HepG2 (cell line): ENCODE results near the gene BEST2. TPM values are rescaled to one million over a fixed set of nuclear protein-coding genes. Genes with fewer than 3 reads are reported as not detected.

Experiments
- CAMTA2 ChIP-seq: sonication (generic); formaldehyde crosslinking; IDR thresholded peaks from 2 replicates; pipeline ENCODE4 v1.4.0; 2020; ENCODE audit warnings: mild to moderate bottlenecking, missing genetic modification reagents, borderline replicate concordance
- GABPB1 ChIP-seq: IDR thresholded peaks from 2 replicates; pipeline ENCODE4 v1.6.1; 2016; ENCODE audit warnings: mild to moderate bottlenecking, missing genetic modification reagents, moderate library complexity, missing compliant biosample characterization
- HMG20B ChIP-seq: conservative IDR thresholded peaks from 2 replicates; pipeline ENCODE4 v1.6.1; 2016; ENCODE audit warnings: missing genetic modification reagents, missing compliant biosample characterization
- HNF4G ChIP-seq, 2 experiments: sonication (generic) in 1 of 2; formaldehyde crosslinking in 1 of 2; IDR thresholded peaks; 2 replicates each; pipeline versions ENCODE4 v1.4.0 to v1.6.1; 2011 to 2020; ENCODE audit warnings: borderline replicate concordance in 2 of 2, low read depth in 2 of 2, mild to moderate bottlenecking in 2 of 2, low read length in 1 of 2, missing genetic modification reagents in 1 of 2, moderate library complexity in 1 of 2
- SMAD9 ChIP-seq: sonication (generic); formaldehyde crosslinking; IDR thresholded peaks from 2 replicates; pipeline ENCODE4 v1.5.1; 2020; ENCODE audit warnings: mild to moderate bottlenecking, missing genetic modification reagents
- ZBTB42 ChIP-seq: sonication (generic); formaldehyde crosslinking; IDR thresholded peaks from 2 replicates; pipeline ENCODE4 v1.5.0; 2020; ENCODE audit warnings: mild to moderate bottlenecking, missing genetic modification reagents
- ZIK1 ChIP-seq: sonication (generic); formaldehyde crosslinking; IDR thresholded peaks from 2 replicates; pipeline ENCODE4 v1.5.0; 2020; ENCODE audit warnings: mild to moderate bottlenecking, low read depth, missing genetic modification reagents, borderline replicate concordance
- ZKSCAN1 ChIP-seq: fragments of 150-350 bp; IDR thresholded peaks from 2 replicates; pipeline ENCODE4 v1.6.1; 2014; ENCODE audit warnings: low read length
- ZNF3 ChIP-seq: IDR thresholded peaks from 2 replicates; pipeline ENCODE4 v1.7.0; 2017; ENCODE audit warnings: inconsistent platforms
- ZNF562 ChIP-seq: sonication (generic); formaldehyde crosslinking; IDR thresholded peaks from 2 replicates; pipeline ENCODE4 v1.8.0; 2022; ENCODE audit warnings: missing genetic modification reagents, borderline replicate concordance
- ZNF605 ChIP-seq: sonication (generic); formaldehyde crosslinking; IDR thresholded peaks from 2 replicates; pipeline ENCODE4 v1.8.0; 2022; ENCODE audit warnings: mild to moderate bottlenecking, missing genetic modification reagents
- ZNF709 ChIP-seq: sonication (generic); formaldehyde crosslinking; IDR thresholded peaks from 2 replicates; pipeline ENCODE4 v1.5.0; 2020; ENCODE audit warnings: mild to moderate bottlenecking, missing genetic modification reagents
- polyA plus RNA-seq, 8 experiments: library from polyadenylated mRNA; depleted of rRNA in 3 of 8; stranded (reverse) in 7 of 8; unstranded in 1 of 8; fragments of >200 nt; fragmentation: Illumina TruSeq in 4 of 8; extraction: Trizol in 4 of 8; gene quantifications; 2 replicates each; pipeline versions ENCODE4 v1.2.1 to v1.2.3, GENCODE V29; 2011 to 2016; ENCODE audit warnings: low read depth in 4 of 8, missing spikeins in 1 of 8, mixed read lengths in 1 of 8; ENCODE audit not compliant: insufficient read depth in 1 of 8
- total RNA-seq, 5 experiments: library from RNA; depleted of rRNA; stranded (reverse); fragments of >200 nt; fragmentation: Illumina TruSeq; extraction: Trizol; gene quantifications; 2 replicates each; pipeline ENCODE4 v1.2.3, GENCODE V29; 2016; ENCODE audit warnings: low read depth in 1 of 5
- TF ChIP-seq, protein P1 (sequence below), 2 experiments: sonication (generic) in 1 of 2; formaldehyde crosslinking in 1 of 2; IDR thresholded peaks; 2 replicates each; pipeline versions ENCODE4 v1.6.1 to v1.9.0; 2014 to 2022; ENCODE audit warnings: antibody characterized with exemption in 1 of 2, borderline replicate concordance in 1 of 2, inconsistent platforms in 1 of 2, low read depth in 1 of 2, missing genetic modification reagents in 1 of 2
- TF ChIP-seq, protein P2 (sequence below): sonication (generic); formaldehyde crosslinking; IDR thresholded peaks from 2 replicates; pipeline ENCODE4 v1.8.0; 2022; ENCODE audit warnings: missing genetic modification reagents, low read depth, mild to moderate bottlenecking, borderline replicate concordance
- TF ChIP-seq, protein P3 (sequence below): sonication (generic); formaldehyde crosslinking; IDR thresholded peaks from 2 replicates; pipeline ENCODE4 v1.4.0; 2020; ENCODE audit warnings: mild to moderate bottlenecking, low read depth, missing genetic modification reagents
- TF ChIP-seq, protein P4 (sequence below): sonication (generic); formaldehyde crosslinking; IDR thresholded peaks from 2 replicates; pipeline ENCODE4 v1.8.0; 2022; ENCODE audit warnings: mild to moderate bottlenecking, missing genetic modification reagents, borderline replicate concordance
- TF ChIP-seq, protein P5 (sequence below): sonication (generic); formaldehyde crosslinking; conservative IDR thresholded peaks from 2 replicates; pipeline ENCODE4 v1.8.0; 2022; ENCODE audit warnings: mild to moderate bottlenecking, moderate library complexity, missing genetic modification reagents

Gene BEST2
- total and polyA plus RNA-seq, 2 of the 13 experiments (the other 11 are each of a cell fraction or from before 2014, with no cell fraction given) = not detected

DNA sequence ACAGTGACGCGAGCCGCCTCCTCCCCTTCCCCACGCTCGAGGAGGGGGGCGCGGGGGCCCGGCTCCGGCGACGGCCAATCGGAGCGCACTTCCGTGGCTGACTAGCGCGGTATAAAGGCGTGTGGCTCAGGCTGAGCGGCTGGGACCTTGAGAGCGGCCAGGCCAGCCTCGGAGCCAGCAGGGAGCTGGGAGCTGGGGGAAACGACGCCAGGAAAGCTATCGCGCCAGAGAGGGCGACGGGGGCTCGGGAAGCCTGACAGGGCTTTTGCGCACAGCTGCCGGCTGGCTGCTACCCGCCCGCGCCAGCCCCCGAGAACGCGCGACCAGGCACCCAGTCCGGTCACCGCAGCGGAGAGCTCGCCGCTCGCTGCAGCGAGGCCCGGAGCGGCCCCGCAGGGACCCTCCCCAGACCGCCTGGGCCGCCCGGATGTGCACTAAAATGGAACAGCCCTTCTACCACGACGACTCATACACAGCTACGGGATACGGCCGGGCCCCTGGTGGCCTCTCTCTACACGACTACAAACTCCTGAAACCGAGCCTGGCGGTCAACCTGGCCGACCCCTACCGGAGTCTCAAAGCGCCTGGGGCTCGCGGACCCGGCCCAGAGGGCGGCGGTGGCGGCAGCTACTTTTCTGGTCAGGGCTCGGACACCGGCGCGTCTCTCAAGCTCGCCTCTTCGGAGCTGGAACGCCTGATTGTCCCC, 39.9 kb downstream of the BEST2 start, which contains the start of gene JUNB (continued):
- TF ChIP-seq, protein P1, sequence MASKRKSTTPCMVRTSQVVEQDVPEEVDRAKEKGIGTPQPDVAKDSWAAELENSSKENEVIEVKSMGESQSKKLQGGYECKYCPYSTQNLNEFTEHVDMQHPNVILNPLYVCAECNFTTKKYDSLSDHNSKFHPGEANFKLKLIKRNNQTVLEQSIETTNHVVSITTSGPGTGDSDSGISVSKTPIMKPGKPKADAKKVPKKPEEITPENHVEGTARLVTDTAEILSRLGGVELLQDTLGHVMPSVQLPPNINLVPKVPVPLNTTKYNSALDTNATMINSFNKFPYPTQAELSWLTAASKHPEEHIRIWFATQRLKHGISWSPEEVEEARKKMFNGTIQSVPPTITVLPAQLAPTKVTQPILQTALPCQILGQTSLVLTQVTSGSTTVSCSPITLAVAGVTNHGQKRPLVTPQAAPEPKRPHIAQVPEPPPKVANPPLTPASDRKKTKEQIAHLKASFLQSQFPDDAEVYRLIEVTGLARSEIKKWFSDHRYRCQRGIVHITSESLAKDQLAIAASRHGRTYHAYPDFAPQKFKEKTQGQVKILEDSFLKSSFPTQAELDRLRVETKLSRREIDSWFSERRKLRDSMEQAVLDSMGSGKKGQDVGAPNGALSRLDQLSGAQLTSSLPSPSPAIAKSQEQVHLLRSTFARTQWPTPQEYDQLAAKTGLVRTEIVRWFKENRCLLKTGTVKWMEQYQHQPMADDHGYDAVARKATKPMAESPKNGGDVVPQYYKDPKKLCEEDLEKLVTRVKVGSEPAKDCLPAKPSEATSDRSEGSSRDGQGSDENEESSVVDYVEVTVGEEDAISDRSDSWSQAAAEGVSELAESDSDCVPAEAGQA (IDR thresholded peaks at IDR 0.05; ENCODE audit: low read depth) = peak; percentile 48; the same call in 1 of the 2 replicates
- TF ChIP-seq, protein P1 (CRISPR knock-in tag; IDR thresholded peaks at IDR 0.05; ENCODE audit: borderline replicate concordance) = no peak; the same call in 1 of the 2 replicates
- TF ChIP-seq, protein P2, sequence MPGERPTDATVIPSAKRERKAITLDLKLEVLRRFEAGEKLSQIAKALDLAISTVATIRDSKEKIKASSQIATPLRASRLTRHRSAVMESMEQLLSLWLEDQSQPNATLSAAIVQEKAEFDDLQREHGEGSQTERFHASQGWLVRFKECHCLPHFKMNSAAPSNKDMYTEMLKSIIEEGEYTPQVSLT = no peak
- TF ChIP-seq CAMTA2 (CRISPR knock-in tag) (no peak; the same call in 1 of the 2 replicates), ZNF709 (peak; percentile 40; the same call in 1 of the 2 replicates), HMG20B (CRISPR knock-in tag) (peak; percentile 44; the same call in 1 of the 2 replicates), SMAD9 (no peak), ZIK1 (CRISPR knock-in tag) (peak; percentile 87), GABPB1 (CRISPR knock-in tag) (peak; percentile 90), HNF4G (IDR thresholded peaks at IDR 0.05; ENCODE audit: borderline replicate concordance, low read depth, low read length) (peak; percentile 6; the same call in 1 of the 2 replicates), HNF4G (CRISPR knock-in tag; IDR thresholded peaks at IDR 0.05; ENCODE audit: borderline replicate concordance, low read depth) (no peak; the same call in 1 of the 2 replicates), ZKSCAN1 (no peak), ZNF3 (CRISPR knock-in tag) (no peak), ZNF562 (CRISPR knock-in tag) (no peak), ZNF605 (peak; percentile 58), ZBTB42 (no peak)
- TF ChIP-seq, protein P3, sequence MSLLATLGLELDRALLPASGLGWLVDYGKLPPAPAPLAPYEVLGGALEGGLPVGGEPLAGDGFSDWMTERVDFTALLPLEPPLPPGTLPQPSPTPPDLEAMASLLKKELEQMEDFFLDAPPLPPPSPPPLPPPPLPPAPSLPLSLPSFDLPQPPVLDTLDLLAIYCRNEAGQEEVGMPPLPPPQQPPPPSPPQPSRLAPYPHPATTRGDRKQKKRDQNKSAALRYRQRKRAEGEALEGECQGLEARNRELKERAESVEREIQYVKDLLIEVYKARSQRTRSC = no peak
- TF ChIP-seq, protein P4, sequence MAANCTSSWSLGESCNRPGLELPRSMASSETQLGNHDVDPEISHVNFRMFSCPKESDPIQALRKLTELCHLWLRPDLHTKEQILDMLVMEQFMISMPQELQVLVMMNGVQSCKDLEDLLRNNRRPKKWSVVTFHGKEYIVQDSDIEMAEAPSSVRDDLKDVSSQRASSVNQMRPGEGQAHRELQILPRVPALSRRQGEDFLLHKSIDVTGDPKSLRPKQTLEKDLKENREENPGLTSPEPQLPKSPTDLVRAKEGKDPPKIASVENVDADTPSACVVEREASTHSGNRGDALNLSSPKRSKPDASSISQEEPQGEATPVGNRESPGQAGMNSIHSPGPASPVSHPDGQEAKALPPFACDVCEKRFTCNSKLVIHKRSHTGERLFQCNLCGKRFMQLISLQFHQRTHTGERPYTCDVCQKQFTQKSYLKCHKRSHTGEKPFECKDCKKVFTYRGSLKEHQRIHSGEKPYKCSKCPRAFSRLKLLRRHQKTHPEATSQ = no peak
- TF ChIP-seq, protein P5, sequence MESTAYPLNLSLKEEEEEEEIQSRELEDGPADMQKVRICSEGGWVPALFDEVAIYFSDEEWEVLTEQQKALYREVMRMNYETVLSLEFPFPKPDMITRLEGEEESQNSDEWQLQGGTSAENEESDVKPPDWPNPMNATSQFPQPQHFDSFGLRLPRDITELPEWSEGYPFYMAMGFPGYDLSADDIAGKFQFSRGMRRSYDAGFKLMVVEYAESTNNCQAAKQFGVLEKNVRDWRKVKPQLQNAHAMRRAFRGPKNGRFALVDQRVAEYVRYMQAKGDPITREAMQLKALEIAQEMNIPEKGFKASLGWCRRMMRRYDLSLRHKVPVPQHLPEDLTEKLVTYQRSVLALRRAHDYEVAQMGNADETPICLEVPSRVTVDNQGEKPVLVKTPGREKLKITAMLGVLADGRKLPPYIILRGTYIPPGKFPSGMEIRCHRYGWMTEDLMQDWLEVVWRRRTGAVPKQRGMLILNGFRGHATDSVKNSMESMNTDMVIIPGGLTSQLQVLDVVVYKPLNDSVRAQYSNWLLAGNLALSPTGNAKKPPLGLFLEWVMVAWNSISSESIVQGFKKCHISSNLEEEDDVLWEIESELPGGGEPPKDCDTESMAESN = peak; percentile 86
